Activated CD4-positive, CD25-positive, alpha-beta regulatory T cell treated with anti-CD3 and anti-CD28 coated beads, Interleukin-2, amount 50 U/mL, for 24 hours (primary cell): ENCODE measurements around the gene CHST11.

Experiments used
- ATAC-seq, 2 donors: fragments of 150-1000 bp; cut with Tn5 transposase; one replicate each; pipeline ENCODE4 v1.10.0; 2021; ENCODE audit warnings: mild to moderate bottlenecking in 1 of 2, moderate library complexity in 1 of 2

CHST11 gene

GRCh38 chr12:104657726-104658484 is 201.2 kb downstream of the CHST11 start:
- no peak for ATAC-seq

- ATAC-seq: no peak
These were observed 202.3 kb downstream of the CHST11 start for GRCh38 chr12:104659058-104659457.

- no peak for ATAC-seq
These were observed 205.5 kb downstream of the CHST11 start for GRCh38 chr12:104662203-104662602.

GRCh38 chr12:104662908-104663307 is 206.2 kb downstream of the CHST11 start:
- no peak for ATAC-seq

GRCh38 chr12:104664351-104664750 is 207.6 kb downstream of the CHST11 start:
- no peak for ATAC-seq

- ATAC-seq: peak; percentile 79 to 83
These were observed 208.5 kb downstream of the CHST11 start for GRCh38 chr12:104665296-104665695.

- ATAC-seq: no peak
These were observed 210.4 kb downstream of the CHST11 start for GRCh38 chr12:104667139-104667538.

- ATAC-seq: no peak
These were observed 211.5 kb downstream of the CHST11 start for GRCh38 chr12:104668274-104668718.

GRCh38 chr12:104669089-104669721 is 212.5 kb downstream of the CHST11 start:
- no peak for ATAC-seq

- no peak for ATAC-seq
These were observed 213.1 kb downstream of the CHST11 start for GRCh38 chr12:104669851-104670337.

- ATAC-seq: no peak
These were observed 214.0 kb downstream of the CHST11 start for GRCh38 chr12:104670439-104671408.

GRCh38 chr12:104671409-104672095 is 214.8 kb downstream of the CHST11 start:
- ATAC-seq: peak; percentile 87 to 90

- ATAC-seq: no peak
These were observed 215.3 kb downstream of the CHST11 start for GRCh38 chr12:104672096-104672445.

GRCh38 chr12:104672501-104673265 is 215.9 kb downstream of the CHST11 start:
- ATAC-seq: no peak

- no peak for ATAC-seq
These were observed 216.5 kb downstream of the CHST11 start for GRCh38 chr12:104673294-104673693.

GRCh38 chr12:104673696-104674482 is 217.1 kb downstream of the CHST11 start:
- ATAC-seq: no peak

GRCh38 chr12:104676636-104677035 is 219.9 kb downstream of the CHST11 start:
- ATAC-seq: no peak

GRCh38 chr12:104677441-104678089 is 220.8 kb downstream of the CHST11 start:
- no peak for ATAC-seq

GRCh38 chr12:104680070-104680469 is 223.3 kb downstream of the CHST11 start:
- ATAC-seq: peak in 1 of 2 donors; percentile 13

- ATAC-seq: no peak
These were observed 223.7 kb downstream of the CHST11 start for GRCh38 chr12:104680491-104680890.
